IPS DF 19.7 (cell line): ENCODE measurements around the gene MASP1.
A peak's percentile ranks its signal among the peaks of the same experiment; 100 is the strongest.
"Not testable (repeated sequence)": the region's sequence is repeated elsewhere in the genome, so short reads cannot be mapped to it uniquely, and the experiment has no call there.

Source experiments
- DNase-seq: peaks from one replicate; pipeline ENCODE4 v3.0.0-alpha.2; 2013; ENCODE audit warnings: low read depth, low spot score

The MASP1 gene

DNA sequence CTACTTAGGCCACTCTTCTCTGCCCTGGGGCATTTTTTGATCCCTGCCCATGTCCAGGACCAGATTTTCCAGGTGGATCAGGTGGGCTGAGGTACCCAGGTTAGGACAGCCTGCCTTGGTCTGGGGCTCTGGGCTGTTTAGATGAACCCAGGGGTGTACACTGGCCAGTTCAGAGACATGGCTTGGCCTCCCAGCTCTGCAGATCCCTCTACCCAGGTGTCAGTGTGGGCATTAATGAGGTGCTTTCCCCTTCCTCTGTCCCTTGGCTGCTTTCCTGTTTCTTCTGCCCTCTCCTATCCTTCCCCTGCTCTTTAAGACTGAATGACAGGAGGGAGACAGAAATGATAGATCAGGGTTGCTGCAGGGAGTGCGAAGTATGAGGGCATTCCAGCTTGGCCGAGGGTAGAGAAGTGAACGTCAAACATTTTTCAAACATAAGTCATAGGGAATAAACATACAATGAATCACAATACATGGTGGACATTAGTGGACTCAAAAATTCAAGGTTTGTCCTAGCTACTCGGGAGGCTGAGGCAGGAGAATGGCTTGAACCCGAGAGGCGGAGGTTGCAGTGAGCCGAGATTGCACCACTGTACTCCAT lies 63.8 kb downstream of the MASP1 start:
- no peak for DNase-seq

DNA sequence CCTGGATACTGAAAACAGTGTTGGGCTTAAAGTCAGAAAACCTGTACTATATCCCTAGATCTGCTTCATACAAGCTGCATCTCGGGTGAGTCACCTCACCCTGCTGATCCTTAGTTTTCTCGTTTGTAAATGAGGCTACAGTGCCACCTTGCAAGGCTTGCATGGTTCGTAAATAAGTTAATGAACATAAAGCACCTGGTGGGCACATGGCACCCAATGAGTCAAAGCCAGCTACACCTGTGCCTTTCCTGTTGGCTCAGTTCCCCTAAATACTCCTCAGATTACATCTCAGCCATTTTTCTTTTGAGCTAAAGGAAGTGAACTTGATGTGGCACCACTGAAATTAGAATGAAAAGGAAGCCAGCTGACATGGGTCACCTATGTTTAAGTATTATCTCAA lies 67.7 kb downstream of the MASP1 start:
- no peak for DNase-seq

DNA sequence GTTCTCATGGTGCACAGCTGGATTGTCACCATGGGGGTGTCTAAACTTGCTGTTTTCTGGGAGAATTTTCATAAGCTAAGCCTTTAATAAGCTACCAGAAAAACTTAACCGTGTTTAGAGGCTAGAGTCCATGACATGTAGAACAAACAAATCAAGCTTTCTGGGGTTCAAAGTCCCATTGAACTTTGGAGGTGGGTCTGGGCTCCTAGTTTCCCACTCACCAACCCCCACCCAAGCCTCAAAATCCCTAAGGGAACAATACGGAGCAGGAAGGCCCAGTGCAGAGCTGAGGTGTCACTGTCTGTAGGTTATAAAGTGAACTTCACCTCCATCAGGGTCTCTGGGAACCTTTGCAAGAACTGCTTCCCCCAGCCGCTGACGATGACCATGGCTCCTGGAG lies 68.7 kb downstream of the MASP1 start:
- no peak for DNase-seq

DNA sequence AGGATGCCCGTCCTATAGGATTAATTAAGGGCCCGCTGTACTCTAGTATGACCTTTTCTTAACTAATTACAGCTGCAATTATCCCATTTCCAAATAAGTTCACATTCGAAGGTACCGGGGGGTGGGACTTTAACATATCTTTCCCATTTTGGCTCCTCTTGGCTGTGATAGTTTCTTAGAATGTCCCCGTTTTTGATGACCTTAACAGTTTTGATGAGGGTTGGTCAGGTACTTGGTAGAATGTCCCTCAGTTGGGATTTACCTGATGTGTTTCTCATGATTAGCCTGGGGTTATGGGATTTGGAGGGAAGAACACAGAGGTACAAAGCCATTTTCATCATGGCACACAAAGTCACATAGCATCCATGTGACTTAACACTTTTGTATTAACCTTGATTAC lies 76.1 kb downstream of the MASP1 start:
- no peak for DNase-seq

DNA sequence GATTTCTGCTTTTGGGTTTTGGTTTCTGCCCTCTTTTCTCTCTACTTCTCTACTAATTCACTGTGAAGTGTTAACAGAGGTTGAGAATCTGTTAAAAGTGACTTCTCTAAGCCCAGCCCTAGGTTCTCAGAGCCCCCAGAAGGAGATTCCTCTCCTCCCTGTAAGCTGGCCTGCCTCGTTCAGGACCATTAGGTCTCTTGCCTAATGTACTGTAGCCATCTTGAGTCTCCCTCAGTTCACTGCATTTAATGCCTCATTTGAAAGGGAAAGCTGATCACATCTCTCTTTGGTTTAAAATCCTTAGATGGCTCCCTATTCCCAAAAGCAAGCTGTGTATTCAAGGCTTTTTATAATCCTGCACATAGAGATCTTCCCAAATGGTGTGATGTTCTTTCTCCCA lies 77.9 kb downstream of the MASP1 start:
- DNase-seq, result no peak

DNA sequence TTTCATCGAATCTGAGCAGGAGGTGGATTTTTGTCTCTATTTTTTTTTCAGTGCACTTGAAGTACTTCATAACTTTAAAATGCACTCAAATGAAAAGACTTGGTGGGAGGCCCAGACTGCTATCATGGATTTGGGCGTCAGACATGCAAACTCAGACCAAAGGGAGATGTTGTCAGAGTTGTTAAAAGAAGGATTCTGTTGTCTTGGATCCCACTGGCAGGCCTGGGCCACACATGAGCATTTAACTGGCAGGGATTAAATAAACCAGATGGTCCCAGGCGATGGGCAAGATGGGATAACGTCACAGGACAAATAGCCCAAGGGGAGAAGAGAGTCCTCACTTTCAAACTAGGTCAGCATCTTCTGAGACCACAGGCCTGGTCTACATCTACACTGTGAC lies 78.8 kb downstream of the MASP1 start:
- no peak for DNase-seq

DNA sequence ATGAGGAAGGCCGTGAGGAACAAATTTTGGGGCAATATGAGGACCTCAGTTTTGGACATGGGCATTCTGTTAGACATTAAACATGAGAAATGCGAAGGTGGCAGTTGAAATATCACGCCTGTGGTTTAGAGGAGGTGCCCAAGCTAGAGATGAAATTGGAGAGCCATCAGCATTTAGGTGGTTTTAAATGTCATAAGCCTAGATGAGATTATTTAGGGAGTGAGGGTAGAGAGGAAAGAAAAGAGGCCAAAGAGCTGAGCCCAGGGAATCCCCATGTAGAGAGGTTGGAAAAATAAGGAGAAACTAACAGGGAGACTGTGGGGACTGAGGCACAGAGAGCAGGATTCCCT lies 79.4 kb downstream of the MASP1 start:
- no peak for DNase-seq

DNA sequence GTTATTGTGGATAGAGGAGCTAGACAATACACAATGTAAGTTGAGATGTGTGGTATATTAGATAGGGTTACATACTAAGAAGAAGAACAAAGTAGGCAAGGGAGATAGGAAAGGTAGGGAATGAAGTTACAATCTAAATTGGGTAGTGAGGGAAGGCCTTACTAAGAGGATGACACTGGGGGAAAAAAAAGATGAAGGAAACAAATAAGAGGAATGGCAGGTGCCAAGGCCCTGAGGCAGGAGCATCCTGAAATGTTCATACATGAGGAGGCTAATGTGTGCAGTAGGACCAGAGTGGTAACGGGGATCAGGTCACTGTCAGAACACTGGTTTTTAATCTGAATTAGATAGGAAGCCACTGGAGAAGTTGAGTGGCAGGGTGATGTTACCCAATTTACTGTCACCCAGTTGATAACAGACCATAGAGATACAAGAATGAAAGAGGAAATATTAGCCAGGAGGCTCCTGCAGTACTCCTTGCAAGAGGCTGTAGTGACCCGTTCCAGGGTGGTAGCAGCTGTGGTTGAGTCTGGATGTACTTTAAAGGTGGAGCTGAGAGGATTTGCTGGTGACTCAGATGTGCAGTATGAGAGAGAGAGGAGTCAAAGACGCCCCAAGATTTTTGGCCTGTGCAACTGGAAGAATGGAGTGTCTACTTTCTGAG lies 79.9 kb downstream of the MASP1 start:
- no peak for DNase-seq

DNA sequence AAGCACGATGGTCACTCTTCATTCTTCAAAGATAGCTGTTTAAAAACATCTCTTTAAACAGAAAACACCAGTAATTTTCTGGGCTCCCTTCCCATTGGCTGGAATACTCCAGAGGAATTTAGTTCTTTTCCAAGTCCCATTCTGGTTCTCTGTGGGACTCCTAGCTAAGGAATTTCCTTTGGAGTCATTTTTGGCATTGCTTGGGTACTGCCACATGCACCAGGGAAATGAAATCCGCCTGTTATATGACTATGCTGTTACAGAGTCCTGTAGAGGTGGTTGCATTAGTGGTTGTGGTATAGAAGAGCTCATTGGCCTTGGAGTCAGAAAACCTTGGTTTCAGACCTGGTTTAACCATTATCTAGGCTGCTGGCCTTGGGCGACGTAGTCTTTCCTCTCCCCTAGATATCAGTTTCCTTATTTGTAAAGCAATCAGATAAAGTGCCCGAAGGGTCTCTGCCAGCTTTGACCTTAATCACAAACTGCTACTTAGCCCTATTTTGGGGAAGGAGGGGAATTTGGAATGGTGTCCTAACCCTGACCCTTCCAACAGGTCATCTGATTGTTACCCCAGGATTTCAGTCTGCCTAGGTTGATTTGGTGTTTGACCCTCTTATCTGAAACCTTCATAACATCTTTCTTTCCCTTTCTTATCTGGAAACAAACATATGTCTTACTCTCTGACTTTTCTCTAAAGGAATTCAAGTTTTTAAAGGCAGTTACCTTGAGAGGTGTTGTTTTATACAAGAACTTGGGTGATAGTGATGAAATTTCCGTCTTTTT lies 80.8 kb downstream of the MASP1 start:
- DNase-seq, result peak; percentile 71

DNA sequence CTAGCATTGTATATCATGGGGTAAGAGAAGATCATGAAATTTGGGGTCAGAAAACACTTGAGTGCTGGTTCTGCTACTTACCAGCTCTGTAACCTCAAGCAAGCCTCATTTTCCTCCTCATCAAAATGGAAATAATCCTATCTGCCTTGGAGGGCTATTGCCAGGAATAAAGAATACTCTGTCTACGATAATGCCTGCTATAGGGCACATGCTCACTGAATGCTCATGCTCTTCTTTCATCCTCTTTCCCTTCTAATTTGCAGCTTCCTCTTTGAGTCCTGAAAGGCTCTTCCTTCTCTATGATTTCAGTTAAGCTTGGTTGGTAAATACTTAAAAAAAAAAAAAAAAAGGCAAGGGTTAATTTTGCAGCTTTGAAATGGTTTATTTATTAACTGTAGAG lies 81.4 kb downstream of the MASP1 start:
- no peak for DNase-seq

DNA sequence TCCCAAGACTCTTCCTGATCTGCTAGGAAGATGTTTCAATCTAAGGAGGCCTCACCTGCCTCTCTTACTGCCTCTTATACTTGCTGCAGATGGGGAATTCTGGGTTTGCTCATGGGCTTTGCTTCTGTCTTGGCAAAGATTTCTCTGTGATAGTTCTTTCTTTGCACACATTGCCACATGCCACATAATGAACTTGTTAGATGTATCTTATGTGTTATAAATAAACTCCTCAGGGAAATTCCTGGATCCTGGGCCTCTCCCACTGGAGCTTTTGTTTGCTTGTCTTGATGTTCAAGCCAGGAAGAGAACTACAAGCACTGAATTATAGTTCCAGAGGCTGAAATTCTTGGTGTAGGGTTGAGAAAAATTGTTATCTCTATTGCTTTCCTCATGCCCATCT lies 82.0 kb downstream of the MASP1 start:
- DNase-seq, result no peak

DNA sequence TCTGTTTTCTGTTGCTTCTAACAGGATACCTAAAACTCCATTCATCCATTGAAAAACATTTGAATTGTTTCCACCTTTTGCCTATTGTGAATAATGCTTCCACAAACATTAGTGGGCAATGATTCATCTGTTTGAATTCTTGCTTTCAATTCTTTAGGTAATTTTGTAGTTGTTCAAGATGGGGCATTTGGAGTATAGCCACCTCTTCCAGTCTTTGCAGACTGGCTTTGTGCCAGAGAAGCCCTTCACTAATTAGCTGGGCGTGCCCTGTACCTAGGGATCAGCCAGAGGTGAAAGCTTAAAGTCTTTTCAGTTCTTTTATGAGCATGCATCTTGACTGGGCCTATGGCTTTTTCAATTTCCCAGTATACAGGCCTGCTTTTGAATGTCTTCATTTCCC lies 83.4 kb downstream of the MASP1 start:
- DNase-seq, result no peak

DNA sequence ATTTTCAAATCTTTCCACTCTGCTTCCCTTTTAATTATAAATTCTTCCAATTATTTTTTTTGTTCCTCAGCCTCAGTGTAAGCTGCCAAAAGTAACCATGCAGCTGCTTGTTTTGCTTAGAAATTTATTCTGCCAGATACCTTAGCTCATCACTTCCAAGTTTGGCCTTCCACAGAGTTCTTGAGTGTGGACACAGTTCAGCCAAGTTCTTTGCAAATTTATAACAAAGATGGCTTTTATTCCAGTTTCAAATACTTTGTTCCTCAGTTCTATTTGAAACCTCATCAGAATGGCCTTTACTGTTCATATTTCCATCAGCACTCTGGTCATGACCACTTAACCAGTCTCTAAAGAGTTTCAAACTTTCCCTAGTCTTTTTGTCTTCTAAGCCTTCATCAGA lies 83.9 kb downstream of the MASP1 start:
- DNase-seq, result no peak

DNA sequence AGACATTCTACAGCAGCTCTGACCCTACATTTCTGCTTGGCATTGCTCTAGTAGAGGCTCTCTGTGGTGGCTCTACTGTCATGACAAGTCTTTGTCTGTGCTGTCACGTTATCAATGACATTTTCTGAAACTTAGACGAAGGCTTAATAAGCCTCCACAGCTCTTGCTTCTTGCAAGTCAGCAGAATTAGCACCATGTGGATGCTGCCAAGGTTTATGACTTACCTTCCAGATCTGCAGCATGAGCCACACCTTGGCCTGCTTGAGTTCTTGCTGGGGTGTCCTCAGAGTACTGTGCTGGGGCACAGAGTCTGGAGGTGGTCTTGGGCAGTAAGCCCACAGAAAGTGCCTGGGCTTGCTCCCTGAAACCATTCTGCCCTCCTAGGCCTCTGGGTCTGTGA lies 84.5 kb downstream of the MASP1 start:
- DNase-seq, result no peak

DNA sequence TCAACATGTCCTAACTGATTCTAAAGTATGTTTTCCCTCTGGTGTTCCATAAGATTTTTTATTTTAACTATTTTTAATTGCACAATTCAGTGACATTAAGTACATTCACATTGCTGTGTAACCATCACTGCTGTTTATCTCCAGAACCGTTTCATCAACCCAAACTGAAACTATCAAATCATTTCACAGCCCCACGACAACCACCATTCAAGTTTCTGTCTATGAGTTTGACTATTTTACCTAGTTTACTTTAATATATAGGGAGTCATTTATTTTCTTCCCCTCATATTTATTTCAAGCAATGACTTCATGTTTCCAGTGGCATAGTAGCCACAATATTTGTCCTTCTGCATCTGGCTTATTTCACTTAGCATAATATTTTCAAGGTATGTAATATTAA lies 85.9 kb downstream of the MASP1 start:
- no peak for DNase-seq

DNA sequence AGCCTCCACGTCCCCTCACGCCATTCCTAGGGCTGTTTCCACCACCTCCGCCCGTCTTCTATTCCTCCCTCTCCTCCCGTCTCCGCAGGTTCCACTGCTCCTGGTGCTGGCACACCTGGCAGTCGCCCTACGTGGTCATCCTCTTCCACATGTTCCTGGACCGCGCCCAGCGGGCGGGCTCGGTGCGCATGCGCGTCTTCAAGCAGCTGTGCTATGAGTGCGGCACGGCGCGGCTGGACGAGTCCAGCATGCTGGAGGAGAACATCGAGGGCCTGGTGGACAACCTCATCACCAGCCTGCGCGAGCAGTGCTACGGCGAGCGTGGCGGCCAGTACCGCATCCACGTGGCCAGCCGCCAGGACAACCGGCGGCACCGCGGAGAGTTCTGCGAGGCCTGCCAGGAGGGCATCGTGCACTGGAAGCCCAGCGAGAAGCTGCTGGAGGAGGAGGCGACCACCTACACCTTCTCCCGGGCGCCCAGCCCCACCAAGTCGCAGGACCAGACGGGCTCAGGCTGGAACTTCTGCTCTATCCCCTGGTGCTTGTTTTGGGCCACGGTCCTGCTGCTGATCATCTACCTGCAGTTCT lies 92.0 kb downstream of the MASP1 start:
- not testable (repeated sequence) for DNase-seq

DNA sequence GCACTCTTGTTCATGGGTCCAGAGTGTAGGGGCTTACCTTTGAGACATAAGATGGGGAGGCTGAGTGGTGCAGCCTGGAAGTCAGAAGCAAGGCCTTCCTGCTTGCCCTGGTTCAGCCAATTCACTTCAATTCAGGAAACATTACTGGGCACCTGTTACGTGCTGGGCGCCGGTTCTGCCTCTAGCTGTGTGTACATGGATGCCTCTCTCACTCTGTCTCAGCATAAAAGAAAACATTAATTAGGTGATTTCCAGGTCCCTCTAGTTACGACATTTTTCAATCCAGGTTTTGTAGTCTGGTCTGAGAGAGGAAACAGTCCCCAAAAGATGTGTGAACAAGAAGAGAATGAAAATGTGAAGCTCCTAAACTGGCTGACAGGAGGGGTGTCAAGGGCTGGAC lies 93.0 kb downstream of the MASP1 start:
- DNase-seq, result no peak

DNA sequence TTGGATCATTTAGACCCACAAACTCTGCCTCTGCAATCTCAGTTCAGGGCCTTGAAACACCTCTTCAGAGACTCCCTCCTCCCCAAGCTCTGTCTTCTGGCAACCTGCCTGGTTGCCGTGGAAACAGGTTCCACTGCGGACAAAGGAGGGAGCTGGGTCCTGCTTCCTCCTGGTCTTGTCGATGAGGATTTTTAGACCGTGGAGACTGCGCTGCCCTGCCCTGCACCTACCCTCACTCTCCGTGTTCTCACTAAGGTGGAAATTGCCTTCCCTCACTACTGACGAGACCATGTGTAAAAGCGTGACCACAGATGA lies 94.2 kb downstream of the MASP1 start, which contains the start of gene RTP1:
TSS of gene RTP1 (plus strand) at position 152 of the 315 bp plus-strand sequence. CDS start at position 182, 30 bp downstream.
- DNase-seq, result no peak

DNA sequence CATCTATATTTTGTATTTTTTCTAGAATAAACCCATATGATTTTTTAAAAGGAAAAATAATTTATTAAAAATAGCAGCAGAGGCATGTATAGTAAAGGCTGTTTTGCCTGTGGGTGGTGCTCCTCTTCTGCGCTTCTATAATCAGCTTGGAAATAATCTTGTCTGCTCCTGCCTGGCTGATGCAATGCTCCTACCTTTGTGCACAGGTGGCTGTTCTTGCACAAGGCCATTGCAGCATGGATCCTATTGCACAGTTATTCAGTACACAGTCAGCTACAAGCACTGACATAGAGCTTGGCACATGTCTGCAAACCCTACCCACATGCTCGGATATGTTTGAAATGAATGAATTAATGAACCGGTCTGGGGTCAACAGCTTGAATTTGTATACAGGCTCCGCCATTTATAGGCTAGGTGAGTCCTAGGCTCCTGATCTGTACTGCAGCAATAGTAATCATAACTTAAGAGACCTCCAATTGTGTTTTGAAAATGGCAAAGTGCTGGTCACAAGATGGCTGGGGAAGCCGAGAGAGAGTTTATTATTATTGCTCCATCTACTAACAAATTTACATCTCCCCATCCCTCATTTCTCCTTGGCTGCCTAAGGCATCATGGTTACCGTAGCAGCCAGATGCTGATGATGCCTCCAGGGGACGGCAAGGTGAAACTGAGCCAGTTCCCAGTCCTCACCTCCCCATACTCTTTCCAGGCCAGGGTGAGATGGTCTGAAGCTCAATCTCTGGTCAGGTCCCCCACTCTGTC lies 94.8 kb downstream of the MASP1 start:
- no peak for DNase-seq

DNA sequence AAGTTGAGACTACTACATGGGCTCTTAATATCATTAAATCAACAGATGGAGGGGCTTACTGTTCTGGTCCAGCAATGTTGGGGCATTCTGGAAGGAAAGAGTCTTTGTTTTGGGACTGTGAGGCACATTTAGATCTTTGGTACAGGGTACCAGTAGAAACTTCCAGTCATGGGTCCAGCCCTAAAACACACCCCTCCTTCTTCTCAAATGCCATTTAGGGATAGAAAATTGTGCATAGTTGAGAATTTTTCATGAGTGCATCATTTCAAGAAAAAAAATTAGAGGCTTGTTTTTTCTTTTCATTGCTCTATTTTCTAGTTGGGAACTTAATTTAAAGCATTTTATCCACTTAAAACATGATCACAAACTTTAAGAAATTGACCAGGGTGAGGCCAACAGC lies 98.4 kb downstream of the MASP1 start:
- DNase-seq, result no peak

DNA sequence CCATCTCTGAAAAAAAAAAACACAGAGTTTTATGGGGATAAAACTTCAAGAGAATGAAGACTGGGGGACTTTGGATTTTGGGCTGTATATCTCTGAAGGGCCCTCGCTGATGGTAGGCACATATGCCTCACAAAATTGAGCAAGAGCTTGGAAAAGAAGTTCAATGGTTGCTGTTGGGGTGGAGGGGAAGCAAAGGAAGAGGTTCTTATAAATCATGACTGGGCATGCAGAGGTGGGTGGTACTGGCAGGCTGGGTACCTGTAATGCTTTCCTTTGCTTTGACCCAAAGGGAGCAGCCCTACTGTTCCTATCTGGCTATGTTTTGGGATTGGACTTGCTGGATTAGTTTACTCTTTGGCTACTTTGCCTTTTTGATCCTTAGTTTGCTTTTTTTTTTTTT lies 100.3 kb downstream of the MASP1 start:
- no peak for DNase-seq

DNA sequence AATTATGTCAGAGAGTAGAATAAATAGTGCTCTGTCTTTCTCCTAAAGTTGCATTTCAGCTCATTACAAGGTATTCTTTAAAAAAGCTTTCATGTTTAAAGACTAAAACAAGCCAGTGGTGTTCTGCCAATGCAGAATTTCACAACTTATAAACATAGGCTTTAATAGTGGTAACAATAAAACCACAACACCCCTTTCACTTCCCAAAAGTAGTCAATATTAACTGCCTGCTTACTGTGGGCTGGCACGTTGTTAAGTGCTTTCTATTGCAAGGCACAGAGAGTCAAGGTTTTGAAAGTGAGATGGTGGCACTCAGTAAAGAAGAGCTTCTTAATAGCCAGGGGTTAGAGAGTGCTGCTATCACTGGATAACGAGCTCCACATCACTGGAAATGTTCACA lies 102.6 kb downstream of the MASP1 start:
- no peak for DNase-seq
